GM18951 (cell line): Measurements from ENCODE around the gene SLC30A2.

Experiments used
- POLR2A ChIP-seq: IDR thresholded peaks from 4 replicates; pipeline ENCODE4 v1.6.1; 2011; ENCODE audit warnings: mild to moderate bottlenecking; ENCODE audit not compliant: insufficient read length, insufficient read depth; ENCODE audit errors: extremely low read depth
- in situ Hi-C: fragments of 300-500 bp; cut with MboI; formaldehyde crosslinking; loops from one replicate; pipeline ENCODE4 v1.12.0; 2022; ENCODE audit warnings: low sequenced_read_pairs, mixed read lengths, inconsistent platforms; ENCODE audit not compliant: unreplicated experiment

Gene SLC30A2

DNA sequence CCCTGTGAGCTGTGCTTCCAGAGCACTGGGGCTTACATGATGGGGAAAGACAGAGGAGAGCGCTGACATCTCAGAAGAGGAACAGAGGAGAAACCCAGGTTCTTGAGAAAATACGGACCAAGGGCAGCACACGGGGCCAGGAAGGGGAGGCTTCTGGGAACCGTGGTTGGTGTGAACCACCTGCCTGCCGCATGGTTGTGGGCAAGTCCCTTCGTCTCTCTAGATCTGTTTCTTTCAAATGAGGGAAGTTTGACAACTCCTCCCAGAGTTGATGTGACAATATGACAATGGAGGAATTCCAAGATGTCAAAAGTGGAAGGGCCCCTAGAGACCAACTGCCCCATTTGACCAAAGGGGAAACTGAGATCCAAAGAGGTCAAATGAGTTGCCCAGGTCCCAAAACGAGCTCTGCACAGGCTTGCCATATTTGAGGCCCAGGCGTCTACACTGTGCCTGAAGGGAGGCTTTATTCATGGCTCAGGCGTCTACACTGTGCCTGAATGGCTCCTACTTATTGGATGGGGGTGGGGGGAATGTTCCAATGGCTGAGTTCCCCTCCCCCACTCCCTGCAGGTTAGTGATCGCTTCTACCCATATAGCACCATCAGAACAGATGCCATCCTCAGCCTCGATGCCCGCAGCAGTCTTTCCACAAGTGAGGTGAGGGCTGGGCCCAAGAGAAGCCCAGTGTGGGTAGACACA is 13.1 kb downstream of the SLC30A2 start:
- in situ Hi-C loops: no loop called here
- no peak for TF ChIP-seq POLR2A

DNA sequence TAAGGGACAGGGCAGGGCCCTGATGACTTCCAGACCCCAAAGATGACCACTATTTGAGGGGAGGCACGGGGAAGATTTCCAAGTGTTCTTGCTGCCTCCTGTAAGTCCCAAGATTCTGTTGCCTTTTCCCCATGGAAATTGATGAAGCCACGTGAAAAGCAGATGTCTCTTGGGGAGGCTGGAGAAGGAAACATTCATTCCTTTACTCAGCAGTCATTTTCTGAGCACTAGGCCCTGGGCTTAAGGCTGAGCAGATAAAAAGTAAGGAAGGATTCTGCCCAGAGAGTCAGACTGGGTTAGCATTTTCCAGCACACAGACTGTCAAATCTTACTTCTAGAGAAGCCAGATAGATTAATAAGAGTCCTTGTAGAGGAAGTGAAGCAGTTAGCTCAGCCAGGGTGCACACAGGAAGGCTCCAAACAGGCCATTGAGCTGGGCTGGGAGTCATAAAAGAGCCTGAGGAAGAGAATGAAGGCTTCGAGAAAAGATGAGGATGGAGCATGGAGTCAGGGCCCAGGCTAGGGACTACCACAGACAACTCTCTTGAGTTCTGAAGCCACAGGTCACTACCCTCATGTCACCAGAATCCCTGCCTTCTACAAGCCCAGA is 14.2 kb downstream of the SLC30A2 start:
- TF ChIP-seq POLR2A: no peak
- in situ Hi-C loops: no loop called here

DNA sequence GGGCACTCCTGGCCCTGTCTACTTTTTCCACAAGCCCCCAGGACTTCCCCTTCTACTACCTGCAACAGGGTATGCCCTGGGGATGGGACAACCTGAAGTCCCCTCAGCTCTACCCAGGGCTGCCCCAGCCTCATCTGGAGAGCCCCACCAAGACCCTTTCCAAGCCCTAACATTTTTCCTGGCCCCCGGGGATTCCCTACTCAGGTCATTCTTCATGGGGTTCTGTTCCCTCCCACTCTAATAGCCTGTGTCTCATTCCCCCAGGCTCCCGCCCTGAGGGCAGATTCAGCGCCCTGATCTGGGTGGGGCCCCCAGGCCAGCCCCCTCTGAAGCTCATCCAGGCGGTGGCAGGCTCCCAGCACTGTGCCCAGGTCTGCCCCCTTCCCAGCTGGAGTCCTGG is 14.7 kb downstream of the SLC30A2 start:
- in situ Hi-C loops: no loop called here
- TF ChIP-seq POLR2A: no peak

DNA sequence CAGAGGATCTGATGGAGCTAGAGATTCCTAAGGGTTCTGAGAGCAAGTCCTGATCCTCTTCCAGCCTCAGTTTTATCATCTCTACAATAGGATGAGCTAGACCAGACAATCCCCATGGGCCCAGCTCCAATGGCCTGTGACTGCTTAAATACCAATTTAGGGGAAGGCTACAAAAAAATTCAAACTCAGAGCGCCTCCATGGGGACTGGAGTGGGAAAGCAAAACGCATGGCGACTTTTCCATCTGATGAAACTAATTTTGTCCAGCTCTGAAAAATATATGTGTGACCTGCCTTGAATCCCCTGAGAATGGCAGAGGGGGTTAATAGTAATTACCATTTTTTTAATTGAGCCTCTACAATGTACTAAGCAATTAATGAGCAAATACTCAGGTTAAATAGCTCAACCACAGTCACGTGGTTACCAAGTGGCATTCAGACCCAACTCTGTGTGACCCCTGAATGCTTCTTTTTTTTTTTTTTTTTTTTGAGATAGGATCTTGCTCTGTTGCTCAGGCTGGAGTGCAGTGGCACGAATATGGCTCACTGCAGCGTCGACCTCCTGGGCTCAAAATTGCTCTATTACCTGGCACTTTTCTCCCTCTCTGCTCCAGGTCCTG is 15.9 kb downstream of the SLC30A2 start:
- no peak for TF ChIP-seq POLR2A
- in situ Hi-C loops: no loop called here

DNA sequence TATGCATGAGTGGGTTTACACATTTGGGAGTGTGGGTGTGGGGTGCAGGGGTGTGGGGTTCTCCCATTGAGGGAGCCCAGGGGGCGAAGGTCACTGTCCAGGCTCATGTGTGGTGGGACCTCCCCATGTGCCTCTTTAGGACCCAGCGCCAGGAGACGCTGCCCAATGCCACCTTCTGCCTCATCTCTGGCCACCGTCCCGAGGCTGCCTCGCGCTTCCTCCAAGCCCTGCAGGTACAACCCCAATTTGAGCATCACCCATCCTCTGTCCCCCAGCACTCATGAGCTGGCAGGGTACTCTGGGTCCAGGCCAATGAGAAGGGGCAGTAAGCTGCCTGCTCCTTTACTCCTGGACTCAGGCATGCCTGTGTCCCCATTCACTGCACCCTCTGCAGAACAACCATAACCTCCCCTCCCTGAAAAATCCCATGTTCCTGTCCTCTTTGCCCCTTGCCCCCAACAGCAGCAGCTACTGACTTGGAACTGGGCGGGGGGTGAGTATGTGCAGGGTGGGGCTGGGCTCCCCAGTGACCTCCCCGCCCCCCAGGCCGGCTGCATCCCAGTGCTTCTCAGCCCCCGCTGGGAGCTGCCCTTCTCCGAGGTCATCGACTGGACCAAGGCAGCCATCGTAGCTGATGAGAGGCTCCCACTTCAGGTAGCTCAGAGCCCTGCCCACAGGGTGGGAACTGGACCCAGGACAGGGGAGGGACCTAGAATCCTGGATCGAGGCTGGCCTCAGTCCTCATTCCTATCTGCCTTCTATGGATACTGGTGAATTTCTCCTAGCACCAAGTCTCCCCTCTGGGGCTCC is 16.7 kb downstream of the SLC30A2 start:
- TF ChIP-seq POLR2A: no peak
- in situ Hi-C loops: no loop called here

DNA sequence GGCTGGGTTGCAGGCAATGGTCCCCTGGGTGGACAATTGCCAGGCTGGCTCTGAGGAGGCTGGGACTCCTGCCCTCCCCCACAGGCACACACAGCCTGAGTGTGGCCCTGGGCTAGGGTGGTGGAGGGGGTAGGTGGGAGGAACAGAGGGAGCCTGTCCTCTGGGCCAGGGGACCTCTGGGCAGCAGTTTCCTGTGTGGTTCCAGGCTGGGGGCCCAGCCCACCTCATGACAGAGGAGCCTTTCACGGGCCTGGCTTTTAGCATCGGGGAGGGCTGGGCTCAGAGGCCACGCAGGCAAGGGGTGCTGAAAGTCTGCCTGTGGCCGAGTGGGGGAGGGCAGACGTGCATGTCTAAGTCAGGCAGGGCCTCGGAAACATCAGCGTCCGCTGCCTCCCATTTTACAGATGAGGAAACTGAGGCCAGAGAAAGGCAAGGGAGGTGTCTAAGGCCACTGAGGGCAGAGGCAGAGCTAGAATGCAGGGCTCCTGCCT is 17.4 kb downstream of the SLC30A2 start:
- in situ Hi-C loops: no loop called here
- TF ChIP-seq POLR2A: no peak

DNA sequence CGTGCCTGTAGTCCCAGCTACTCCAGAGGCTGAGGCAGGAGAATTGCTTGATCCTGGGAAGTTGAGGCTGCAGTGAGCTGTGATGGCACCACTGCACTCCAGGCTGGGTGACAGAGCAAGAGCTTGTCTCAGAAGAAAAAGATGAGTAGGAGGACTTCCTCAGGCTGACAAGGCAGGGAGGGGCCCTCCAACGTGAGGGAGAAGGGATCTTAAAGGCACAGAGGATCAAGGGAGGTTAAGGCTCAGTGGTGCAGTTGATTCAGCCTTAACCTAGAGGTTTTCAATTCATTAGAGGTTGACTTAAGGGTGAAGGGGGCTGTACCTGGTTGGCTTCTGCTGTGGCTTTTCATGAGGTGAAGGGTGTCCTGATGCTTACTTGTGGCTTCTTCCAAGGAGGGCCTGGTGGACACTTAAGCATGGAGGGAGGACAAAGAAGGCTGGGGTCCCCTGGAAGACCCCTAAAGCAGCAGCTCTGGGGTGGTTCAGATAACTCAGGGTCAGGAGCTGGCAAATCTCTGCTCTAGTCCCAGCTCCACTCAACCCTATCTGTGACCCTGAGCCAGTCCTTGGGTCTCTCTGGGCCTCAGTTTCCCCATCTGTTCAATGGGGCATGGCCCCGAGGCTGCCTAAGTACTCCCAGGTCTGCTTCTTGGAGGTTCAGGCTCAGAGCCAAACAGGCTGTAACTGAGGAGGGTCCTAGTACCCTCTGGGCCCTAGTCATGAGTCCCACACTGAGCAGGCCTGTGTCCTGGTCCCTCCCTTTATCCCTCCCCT is 18.0 kb downstream of the SLC30A2 start:
- in situ Hi-C loops: no loop called here
- TF ChIP-seq POLR2A: no peak

DNA sequence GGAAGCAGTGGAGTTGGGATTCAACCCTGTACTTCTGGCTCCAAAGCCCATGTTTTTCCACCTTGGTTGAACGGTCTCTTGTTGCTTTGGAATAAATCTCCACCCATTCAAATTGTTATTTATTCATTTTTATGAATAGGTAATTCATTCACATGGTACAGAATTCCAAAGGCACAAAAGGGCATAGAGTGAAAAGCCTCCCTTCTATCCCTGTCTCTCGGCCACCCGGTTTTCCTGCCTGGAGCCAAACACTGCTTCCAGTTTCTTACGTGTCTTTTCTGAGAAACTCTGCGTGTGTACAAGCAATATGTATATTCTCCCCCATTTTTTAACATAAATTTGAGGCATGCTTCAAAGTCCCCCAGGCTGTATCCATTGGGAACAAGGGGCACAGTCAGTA is 20.4 kb downstream of the SLC30A2 start:
- TF ChIP-seq POLR2A: no peak
- in situ Hi-C loops: no loop called here

DNA sequence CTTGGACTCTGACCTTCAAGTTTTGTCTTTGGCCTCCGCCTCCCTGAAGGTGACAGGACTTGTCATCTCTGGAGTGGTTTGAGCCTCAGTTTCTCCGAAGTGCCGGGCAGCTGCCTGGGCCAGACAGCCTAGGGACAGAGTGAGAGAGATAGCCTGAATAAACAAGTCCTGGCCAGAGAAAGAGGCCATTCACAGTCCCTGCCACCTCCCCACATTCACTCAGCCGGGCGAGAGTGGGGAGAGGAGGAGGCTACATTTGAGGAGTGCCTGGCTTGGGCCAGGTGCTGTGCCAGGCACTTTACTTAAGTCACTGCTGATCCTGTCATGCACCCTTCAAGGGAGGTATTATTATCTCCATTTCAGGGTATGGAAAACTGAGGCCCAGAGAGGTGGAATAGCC is 20.9 kb downstream of the SLC30A2 start:
- in situ Hi-C loops: no loop called here
- no peak for TF ChIP-seq POLR2A

DNA sequence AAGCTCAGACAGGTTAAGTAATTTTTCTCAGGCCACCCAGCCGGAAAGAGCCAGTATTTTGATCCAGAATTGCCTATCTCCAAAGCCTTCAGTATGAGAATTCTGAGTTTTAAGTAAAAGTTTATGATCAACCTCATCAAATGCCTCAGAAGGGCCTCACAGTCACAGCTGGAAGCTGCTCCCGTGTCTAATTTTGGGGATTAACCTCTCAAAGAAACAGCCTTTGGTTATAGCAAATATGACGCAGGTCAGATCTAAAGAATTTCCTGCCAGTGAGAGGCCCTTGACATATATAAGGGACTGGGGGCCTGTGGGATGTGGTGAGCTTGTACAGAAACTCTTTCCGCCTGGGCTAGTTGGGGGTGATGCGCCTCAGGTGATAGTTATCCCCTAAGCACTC is 22.1 kb downstream of the SLC30A2 start:
- in situ Hi-C loops: no loop called here
- TF ChIP-seq POLR2A: no peak

DNA sequence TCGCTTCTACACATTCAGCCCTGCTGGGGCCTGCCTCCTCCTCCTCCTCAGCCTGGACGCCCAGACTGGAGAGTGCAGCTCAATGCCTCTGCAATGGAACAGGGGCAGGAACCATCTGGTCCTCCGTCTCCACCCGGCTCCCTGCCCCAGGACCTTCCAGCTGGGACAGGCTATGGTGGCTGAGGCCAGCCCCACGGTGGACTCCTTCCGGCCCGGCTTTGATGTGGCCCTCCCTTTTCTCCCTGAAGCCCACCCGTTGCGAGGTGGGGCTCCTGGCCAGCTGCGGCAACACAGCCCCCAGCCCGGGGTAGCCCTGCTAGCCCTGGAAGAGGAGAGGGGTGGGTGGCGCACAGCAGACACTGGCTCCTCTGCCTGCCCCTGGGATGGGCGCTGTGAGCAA is 22.9 kb downstream of the SLC30A2 start:
- in situ Hi-C loops: no loop called here
- no peak for TF ChIP-seq POLR2A

DNA sequence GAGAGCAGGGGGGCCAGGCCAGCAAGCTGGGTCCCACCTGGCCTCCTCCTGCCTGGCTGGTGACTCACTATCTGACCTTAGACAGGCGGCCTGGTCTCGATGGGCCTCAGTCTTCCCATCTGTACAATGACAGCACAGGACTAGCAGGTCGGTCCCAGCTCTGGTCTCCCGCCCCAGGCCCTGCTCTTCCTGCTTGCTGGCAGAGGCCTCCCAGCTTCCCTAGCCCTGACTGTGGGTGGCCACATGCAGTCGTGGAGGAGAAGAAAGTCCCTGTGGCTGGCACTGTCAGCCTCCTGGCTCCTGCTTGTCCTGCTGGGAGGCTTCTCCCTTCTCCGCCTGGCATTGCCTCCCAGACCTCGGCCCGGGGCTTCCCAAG is 23.5 kb downstream of the SLC30A2 start:
- in situ Hi-C loops: no loop called here
- no peak for TF ChIP-seq POLR2A

DNA sequence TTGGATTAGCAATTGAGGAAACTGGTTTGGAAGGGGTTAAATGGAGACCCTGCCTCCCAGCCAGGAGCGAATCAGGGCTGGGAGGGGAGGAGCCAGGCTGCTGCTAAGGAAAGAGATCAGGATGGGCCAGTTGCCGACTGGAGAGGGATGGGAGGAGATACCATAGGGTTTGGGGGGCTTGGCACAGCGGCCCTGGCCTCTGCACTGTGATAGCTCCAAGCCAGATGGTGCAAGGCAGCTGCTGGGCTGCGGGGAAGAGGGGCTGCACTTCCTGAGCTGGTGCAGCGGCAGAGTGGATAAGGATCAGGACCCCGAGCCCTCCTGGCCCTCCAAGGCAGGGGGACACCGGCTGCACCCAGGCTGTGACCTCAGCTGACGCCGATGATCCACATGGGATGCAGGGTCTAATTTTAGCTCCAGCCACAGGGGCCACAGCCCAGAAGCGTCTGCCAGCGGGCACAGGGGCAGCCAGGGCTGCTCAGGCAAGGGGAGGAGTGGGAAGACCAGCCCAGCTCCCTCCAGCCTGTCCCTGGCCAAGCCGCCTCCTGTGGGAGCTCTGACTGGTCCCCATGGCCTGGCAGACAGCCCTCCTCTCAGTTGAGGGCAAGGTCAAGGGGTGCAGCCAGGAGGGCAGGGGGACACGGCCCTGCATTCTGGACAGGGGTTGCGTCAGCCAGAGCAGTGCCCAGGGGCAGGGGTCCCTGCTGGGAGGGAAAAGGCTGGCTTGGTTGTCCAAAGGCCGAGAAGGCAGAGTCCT is 24.1 kb downstream of the SLC30A2 start, which contains the start of gene EXTL1:
Gene EXTL1 (plus strand): TSS at position 129 of the 757 bp plus-strand sequence. CDS start 872 bp downstream, outside the sequence.
- in situ Hi-C loops: no loop called here
- no peak for TF ChIP-seq POLR2A
